CD14-positive monocyte (primary cell): ENCODE results near the gene MLIP. TPM values are rescaled to one million over a fixed set of nuclear protein-coding genes. Genes with fewer than 3 reads are reported as not detected.
"Not testable (repeated sequence)": the region's sequence is repeated elsewhere in the genome, so short reads cannot be mapped to it uniquely, and the experiment has no call there.

Experiments used
- DNase-seq, 3 donors: peaks; one replicate each; pipeline ENCODE4 v3.0.0-alpha.2; 2011 to 2022
- H2AFZ ChIP-seq: 2 replicates; pipeline ENCODE4 v1.6.0; 2012; ENCODE audit warnings: mild to moderate bottlenecking, low read depth, low read length, inconsistent platforms; ENCODE audit not compliant: insufficient read depth, poor library complexity, severe bottlenecking
- H3K27ac ChIP-seq, 2 donors: 1 replicate in 1 of 2; 2 replicates in 1 of 2; pipeline ENCODE4 v1.5.1; 2012 to 2013; ENCODE audit warnings: low read length in 2 of 2, control low read depth in 1 of 2, inconsistent platforms in 1 of 2, low read depth in 1 of 2, mild to moderate bottlenecking in 1 of 2
- H3K27me3 ChIP-seq, 2 donors: one replicate each; pipeline versions ENCODE4 v1.6.0 to v1.6.1; 2011 to 2013; ENCODE audit warnings: low read length in 2 of 2; ENCODE audit not compliant: control insufficient read depth in 2 of 2, insufficient read depth in 2 of 2
- H3K36me3 ChIP-seq, 2 donors: replicated peaks in 1 of 2; 1 replicate in 1 of 2; 2 replicates in 1 of 2; pipeline versions ENCODE4 v1.5.1 to v1.6.1; 2012 to 2013; ENCODE audit warnings: low read length in 2 of 2, control low read depth in 1 of 2, inconsistent platforms in 1 of 2, mild to moderate bottlenecking in 1 of 2; ENCODE audit not compliant: insufficient read depth in 2 of 2, control insufficient read depth in 1 of 2
- H3K4me1 ChIP-seq, 2 donors: 1 replicate in 1 of 2; 2 replicates in 1 of 2; pipeline versions ENCODE4 v1.5.1 to v1.6.1; 2012 to 2013; ENCODE audit warnings: low read length in 2 of 2, control low read depth in 1 of 2, inconsistent platforms in 1 of 2, mild to moderate bottlenecking in 1 of 2, moderate library complexity in 1 of 2; ENCODE audit not compliant: insufficient read depth in 2 of 2, control insufficient read depth in 1 of 2
- H3K4me2 ChIP-seq: replicated peaks from 2 replicates; pipeline ENCODE3; 2012; ENCODE audit warnings: low read length, moderate library complexity, mild to moderate bottlenecking; ENCODE audit not compliant: poor library complexity, severe bottlenecking; ENCODE audit errors: extremely low read depth
- H3K4me3 ChIP-seq, 3 experiments: fragments of 200-600 bp in 1 of 3; sonication (generic) in 1 of 3; replicated peaks in 1 of 3; 1 replicate in 2 of 3; 2 replicates in 1 of 3; pipeline ENCODE4 v1.5.1; 2011 to 2013; ENCODE audit warnings: low read length in 3 of 3, mild to moderate bottlenecking in 3 of 3, control low read depth in 2 of 3, low read depth in 2 of 3, inconsistent platforms in 1 of 3, moderate library complexity in 1 of 3
- H3K79me2 ChIP-seq: 2 replicates; pipeline ENCODE4 v1.6.0; 2012; ENCODE audit warnings: mild to moderate bottlenecking, control low read depth, inconsistent platforms, low read length, moderate library complexity; ENCODE audit not compliant: insufficient read depth
- H3K9ac ChIP-seq: 2 replicates; pipeline ENCODE4 v1.6.0; 2017; ENCODE audit warnings: low read length, mild to moderate bottlenecking; ENCODE audit not compliant: insufficient read depth, poor library complexity, severe bottlenecking
- H3K9me3 ChIP-seq, 2 donors: replicated peaks in 1 of 2; 1 replicate in 1 of 2; 2 replicates in 1 of 2; pipeline versions ENCODE4 v1.5.1 to v1.6.1; 2012 to 2013; ENCODE audit warnings: low read length in 2 of 2, control low read depth in 1 of 2; ENCODE audit not compliant: control insufficient read depth in 1 of 2, insufficient read depth in 1 of 2
- H4K20me1 ChIP-seq: 2 replicates; pipeline ENCODE4 v1.6.0; 2012; ENCODE audit warnings: mild to moderate bottlenecking, low read length, control low read depth, moderate library complexity; ENCODE audit not compliant: insufficient read depth
- H3K27ac Mint-ChIP-seq, 7 donors: one replicate each; pipeline ENCODE4 v1.8.0; 2020; ENCODE audit warnings: mild to moderate bottlenecking in 7 of 7, mixed read lengths in 7 of 7, moderate library complexity in 6 of 7, inconsistent platforms in 2 of 7
- H3K27me3 Mint-ChIP-seq, 3 donors: one replicate each; pipeline ENCODE4 v1.8.0; 2021 to 2022; ENCODE audit warnings: low read depth in 3 of 3, mild to moderate bottlenecking in 3 of 3, mixed read lengths in 3 of 3, moderate library complexity in 3 of 3, inconsistent platforms in 1 of 3
- H3K36me3 Mint-ChIP-seq, 2 donors: one replicate each; pipeline ENCODE4 v1.8.0; 2020; ENCODE audit warnings: mixed read lengths in 2 of 2, inconsistent platforms in 1 of 2, mild to moderate bottlenecking in 1 of 2
- H3K4me1 Mint-ChIP-seq: one replicate; pipeline ENCODE4 v1.8.0; 2020; ENCODE audit warnings: mild to moderate bottlenecking, mixed read lengths
- H3K4me3 Mint-ChIP-seq, 2 donors: one replicate each; pipeline ENCODE4 v1.8.0; 2020; ENCODE audit warnings: mild to moderate bottlenecking in 2 of 2, mixed read lengths in 2 of 2, moderate library complexity in 1 of 2
- H3K9me3 Mint-ChIP-seq, 7 donors: one replicate each; pipeline ENCODE4 v1.8.0; 2020 to 2022; ENCODE audit warnings: mixed read lengths in 7 of 7, mild to moderate bottlenecking in 6 of 7, moderate library complexity in 6 of 7, inconsistent platforms in 2 of 7
- WGBS: methylation state at CpG from one replicate; pipeline ENCODE4 v1.1.5; 2013; ENCODE audit warnings: missing lambda C conversion rate; ENCODE audit not compliant: insufficient coverage; 5-methylcytosine and 5-hydroxymethylcytosine counted together
- intact Hi-C, 2 donors: fragments of 100-400 bp; cut with micrococcal nuclease; formaldehyde crosslinking; loops; one replicate each; pipeline versions ENCODE4 v1.15.0 to v1.15.1; 2023
- polyA plus RNA-seq, 3 donors: library from polyadenylated mRNA; depleted of rRNA in 1 of 3; unstranded in 2 of 3; stranded (reverse) in 1 of 3; fragments of 300-500 nt in 2 of 3; fragments of >200 nt in 1 of 3; fragmentation: Illumina TruSeq in 2 of 3; gene quantifications; 1 replicate in 2 of 3; 2 replicates in 1 of 3; pipeline ENCODE4 v1.2.3, GENCODE V29; 2012 to 2021
- TF ChIP-seq, protein P1 (sequence below): fragments of 200-600 bp; IDR thresholded peaks from one replicate; pipeline ENCODE4 v1.8.0; 2022; ENCODE audit warnings: antibody characterized with exemption, mild to moderate bottlenecking

MLIP gene
- polyA plus RNA-seq, 3 donors: not detected

GRCh38 chr6:54248994-54249393 lies 137.8 kb downstream of the MLIP start:
- Histone ChIP-seq H3K27ac (no peak overlapping the region), H3K27me3 (no peaks in the 10 kb centered on the region), H3K4me3 (no peak overlapping the region), H4K20me1 (no peaks in the 10 kb centered on the region), H3K79me2 (no peaks in the 10 kb centered on the region), H3K9ac (no peak overlapping the region), H3K4me1 (no peaks in the 10 kb centered on the region), H3K9me3 (no peaks in the 10 kb centered on the region), H2AFZ (no peak overlapping the region), H3K4me2 (no peak overlapping the region), H3K36me3 (no peaks in the 10 kb centered on the region)
- Mint-ChIP-seq H3K27me3 (peaks cover 0 to 3% (median 0%) of the 10 kb centered on the region in 3 donors), H3K36me3 (no peaks in the 10 kb centered on the region), H3K4me3 (no peak overlapping the region), H3K9me3 (no peaks in the 10 kb centered on the region), H3K4me1 (no peaks in the 10 kb centered on the region), H3K27ac (no peak overlapping the region)
- DNase-seq: no peak
- intact Hi-C loops: no loop called here
- TF ChIP-seq, protein P1, sequence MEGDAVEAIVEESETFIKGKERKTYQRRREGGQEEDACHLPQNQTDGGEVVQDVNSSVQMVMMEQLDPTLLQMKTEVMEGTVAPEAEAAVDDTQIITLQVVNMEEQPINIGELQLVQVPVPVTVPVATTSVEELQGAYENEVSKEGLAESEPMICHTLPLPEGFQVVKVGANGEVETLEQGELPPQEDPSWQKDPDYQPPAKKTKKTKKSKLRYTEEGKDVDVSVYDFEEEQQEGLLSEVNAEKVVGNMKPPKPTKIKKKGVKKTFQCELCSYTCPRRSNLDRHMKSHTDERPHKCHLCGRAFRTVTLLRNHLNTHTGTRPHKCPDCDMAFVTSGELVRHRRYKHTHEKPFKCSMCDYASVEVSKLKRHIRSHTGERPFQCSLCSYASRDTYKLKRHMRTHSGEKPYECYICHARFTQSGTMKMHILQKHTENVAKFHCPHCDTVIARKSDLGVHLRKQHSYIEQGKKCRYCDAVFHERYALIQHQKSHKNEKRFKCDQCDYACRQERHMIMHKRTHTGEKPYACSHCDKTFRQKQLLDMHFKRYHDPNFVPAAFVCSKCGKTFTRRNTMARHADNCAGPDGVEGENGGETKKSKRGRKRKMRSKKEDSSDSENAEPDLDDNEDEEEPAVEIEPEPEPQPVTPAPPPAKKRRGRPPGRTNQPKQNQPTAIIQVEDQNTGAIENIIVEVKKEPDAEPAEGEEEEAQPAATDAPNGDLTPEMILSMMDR: no peak
- no CpG with 5 or more reads among the region's 1 CpG for WGBS

- intact Hi-C loops, H3K4me3 Mint-ChIP-seq, H3K27ac Mint-ChIP-seq, H3K4me2 ChIP-seq, H3K27me3 ChIP-seq, H3K27me3 Mint-ChIP-seq, H2AFZ ChIP-seq, H3K27ac ChIP-seq, H3K36me3 Mint-ChIP-seq, H3K9me3 Mint-ChIP-seq, H3K9me3 ChIP-seq, H3K4me3 ChIP-seq, DNase-seq, H3K4me1 Mint-ChIP-seq, H3K4me1 ChIP-seq, H3K79me2 ChIP-seq, H4K20me1 ChIP-seq, H3K36me3 ChIP-seq, H3K9ac ChIP-seq: not testable (repeated sequence)
- WGBS: no CpG with 5 or more reads among the region's 2 CpGs
Observed at GRCh38 chr6:54249812-54250211, 138.6 kb downstream of the MLIP start.
